SK-N-SH treated with all-trans-retinoic acid at 6 μM for 48 hours (cell line): ENCODE results near the gene KDR.

Experiments
- GLIS3 ChIP-seq: fragments of 250-450 bp; sonication (Bioruptor Pico); IDR thresholded peaks from 2 replicates; pipeline ENCODE4 v1.5.0; 2020; ENCODE audit warnings: mild to moderate bottlenecking, moderate library complexity
- ZNF565 ChIP-seq: fragments of 450-650 bp; formaldehyde crosslinking; conservative IDR thresholded peaks from 2 replicates; pipeline ENCODE4 v1.5.0; 2020; ENCODE audit warnings: low read depth, mild to moderate bottlenecking, moderate library complexity
- ZNF70 ChIP-seq: fragments of 450-650 bp; formaldehyde crosslinking; IDR thresholded peaks from 2 replicates; pipeline ENCODE4 v1.5.0; 2020; ENCODE audit warnings: mild to moderate bottlenecking, moderate library complexity
- ZNF8 ChIP-seq: fragments of 450-650 bp; formaldehyde crosslinking; IDR thresholded peaks from 2 replicates; pipeline ENCODE4 v1.5.0; 2020; ENCODE audit warnings: mild to moderate bottlenecking, moderate library complexity

DNA sequence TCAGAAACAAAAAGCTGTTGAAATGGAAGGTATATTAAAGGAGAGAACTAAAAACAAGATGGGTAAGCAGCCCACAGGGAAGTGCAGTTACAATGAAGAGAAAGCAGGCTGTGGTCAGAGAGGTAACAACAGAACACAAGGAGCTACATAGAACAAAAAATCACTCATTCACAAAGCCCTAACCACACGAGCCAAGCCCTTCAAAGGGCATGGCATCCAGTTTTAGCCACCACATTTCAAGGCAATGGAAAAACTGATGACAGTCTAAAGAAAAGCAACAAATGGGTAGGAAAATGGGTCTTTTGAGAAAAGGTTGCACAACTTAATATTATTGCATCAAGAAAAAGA, 37.5 kb downstream of the KDR start:
- TF ChIP-seq ZNF70 (CRISPR knock-in tag) (no peak), GLIS3 (CRISPR knock-in tag) (no peak), ZNF8 (CRISPR knock-in tag) (no peak), ZNF565 (CRISPR knock-in tag) (no peak)
